Measurements from ENCODE around the gene FAM227B.

DNA sequence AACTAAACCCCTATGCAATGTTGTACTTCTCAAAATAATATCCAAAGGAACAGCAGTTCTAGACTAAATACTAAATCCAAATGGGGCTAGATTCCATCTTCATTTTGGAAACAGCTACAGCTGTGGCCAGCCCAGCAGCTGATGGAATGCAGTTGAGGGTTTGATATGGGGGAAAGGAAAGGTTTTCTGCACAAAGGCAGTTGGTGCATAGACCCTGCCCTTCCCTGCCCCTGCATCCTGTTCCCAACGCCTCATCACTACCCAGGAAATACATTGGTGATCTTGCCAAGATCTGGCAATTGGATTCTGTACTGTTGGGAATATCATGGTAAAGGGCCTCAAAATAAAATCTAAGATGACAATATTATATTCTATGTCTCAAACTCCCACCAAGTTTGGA lies 44.1 kb upstream of the FAM227B start:
- TF ChIP-seq CTCF (IDR thresholded peaks at IDR 0.05 in 8 of 11, conservative IDR thresholded peaks at IDR 0.05 in 3 of 11) (no peak), POLR2A (IDR thresholded peaks at IDR 0.05) (no peak)

Measured in spleen (tissue), 7 donors.